RPMI7951 (cell line): ENCODE data around the gene MAP2K6. TPM values are rescaled to one million over a fixed set of nuclear protein-coding genes. Genes with fewer than 3 reads are reported as not detected.

Source experiments
- DNase-seq: peaks from one replicate; pipeline ENCODE4 v3.0.0-alpha.2; 2012; ENCODE audit warnings: low read depth
- total RNA-seq: library from RNA; depleted of rRNA; stranded (reverse); fragments of >200 nt; shearing (Covaris generic); gene quantifications from 2 replicates; pipeline ENCODE4 v1.2.3, GENCODE V29; 2014; rRNA removed

MAP2K6 gene
- 4.5 and 4.7 TPM in 2 replicates for total RNA-seq

DNA sequence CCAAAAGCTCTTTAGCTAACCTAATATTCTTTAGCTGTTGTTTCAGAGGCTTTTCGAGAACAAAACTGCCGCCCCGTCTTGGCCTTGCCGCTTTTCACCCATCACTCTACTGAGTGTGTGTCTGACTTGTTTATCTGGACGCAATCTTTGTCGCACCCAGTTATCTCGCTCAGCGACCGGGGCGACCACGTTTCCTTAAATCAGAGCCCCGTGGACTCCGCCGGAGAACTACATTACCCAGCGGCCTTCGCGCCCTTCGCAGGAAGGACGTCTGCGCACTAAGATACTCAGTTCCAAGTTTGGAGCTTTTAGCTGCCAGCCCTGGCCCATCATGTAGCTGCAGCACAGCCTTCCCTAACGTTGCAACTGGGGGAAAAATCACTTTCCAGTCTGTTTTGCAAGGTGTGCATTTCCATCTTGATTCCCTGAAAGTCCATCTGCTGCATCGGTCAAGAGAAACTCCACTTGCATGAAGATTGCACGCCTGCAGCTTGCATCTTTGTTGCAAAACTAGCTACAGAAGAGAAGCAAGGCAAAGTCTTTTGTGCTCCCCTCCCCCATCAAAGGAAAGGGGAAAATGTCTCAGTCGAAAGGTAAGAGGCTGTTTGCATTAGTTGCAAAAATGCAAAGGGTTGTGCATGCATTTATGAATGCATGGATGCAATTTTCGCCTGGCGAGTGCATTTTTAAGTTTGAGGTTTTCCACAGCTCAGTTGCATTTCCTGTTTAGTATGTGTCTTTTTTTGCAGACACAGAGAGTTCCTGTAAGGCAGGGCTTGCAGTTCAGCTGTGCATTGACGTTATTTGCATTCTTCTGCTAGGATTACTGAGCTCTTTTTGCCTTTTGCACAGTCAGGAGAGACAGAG is at the start of gene MAP2K6:
Gene MAP2K6 (plus strand): TSS at position 290 of the 867 bp plus-strand sequence. CDS start 288 bp downstream, at position 578.
- peak; percentile 69 for DNase-seq

DNA sequence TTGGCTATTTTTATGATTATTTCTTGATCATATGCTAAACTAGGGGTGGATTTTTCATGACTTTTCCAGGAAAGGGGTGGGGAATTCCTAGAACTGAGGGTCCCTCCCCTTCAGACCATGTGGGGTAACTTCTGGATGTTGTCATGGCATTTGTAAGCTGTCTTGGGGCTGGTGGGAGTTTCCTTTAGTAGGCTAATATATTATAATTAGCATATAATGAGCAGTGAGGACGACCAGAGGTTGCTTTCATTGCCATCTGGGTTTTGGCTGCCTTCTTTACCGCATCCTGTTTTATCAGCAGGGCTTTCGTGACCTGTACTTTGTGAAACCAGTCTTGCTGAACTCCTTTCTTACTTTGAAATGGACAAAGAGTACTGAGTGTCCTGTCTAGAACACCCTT is 47.2 kb upstream of the MAP2K6 start:
- no peak for DNase-seq

DNA sequence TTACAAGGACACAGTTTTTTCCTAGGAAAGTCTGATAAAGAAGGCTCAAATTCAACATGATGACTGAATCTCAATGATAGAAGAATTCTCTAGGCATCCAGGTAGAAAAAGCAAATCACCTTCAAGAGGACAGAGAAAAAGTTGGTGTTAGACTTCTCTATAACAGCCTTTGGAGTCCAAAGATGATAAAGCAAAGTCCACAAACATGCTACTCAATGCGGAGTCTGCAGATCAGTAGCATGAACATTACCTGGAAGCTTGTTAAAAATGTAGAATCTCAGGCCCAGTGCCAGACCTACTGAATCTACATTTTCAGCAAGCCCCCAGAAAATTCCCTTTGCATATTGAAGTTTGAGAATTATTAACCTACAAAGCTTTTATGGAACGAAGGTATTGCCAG is 41.4 kb upstream of the MAP2K6 start:
- no peak for DNase-seq

DNA sequence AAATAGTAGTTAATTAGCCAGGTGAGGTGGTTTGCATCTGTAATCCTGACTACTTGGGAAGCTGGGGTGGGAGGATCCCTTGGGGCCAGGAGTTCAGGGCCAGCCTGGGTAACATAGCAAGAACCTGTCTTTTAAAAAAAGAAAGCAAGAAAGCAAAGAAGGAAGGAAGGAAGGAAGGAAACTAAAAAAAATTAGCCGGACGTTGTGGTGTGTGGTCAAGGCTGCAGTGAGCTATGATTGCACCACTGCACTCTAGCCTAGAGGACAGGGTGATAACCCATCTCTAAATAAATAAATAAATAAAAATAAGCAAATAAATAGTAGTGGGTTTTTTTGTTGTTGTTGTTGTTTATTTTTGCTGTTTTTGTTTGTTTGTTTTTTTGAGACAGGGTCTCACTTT is 39.3 kb upstream of the MAP2K6 start:
- DNase-seq = no peak

DNA sequence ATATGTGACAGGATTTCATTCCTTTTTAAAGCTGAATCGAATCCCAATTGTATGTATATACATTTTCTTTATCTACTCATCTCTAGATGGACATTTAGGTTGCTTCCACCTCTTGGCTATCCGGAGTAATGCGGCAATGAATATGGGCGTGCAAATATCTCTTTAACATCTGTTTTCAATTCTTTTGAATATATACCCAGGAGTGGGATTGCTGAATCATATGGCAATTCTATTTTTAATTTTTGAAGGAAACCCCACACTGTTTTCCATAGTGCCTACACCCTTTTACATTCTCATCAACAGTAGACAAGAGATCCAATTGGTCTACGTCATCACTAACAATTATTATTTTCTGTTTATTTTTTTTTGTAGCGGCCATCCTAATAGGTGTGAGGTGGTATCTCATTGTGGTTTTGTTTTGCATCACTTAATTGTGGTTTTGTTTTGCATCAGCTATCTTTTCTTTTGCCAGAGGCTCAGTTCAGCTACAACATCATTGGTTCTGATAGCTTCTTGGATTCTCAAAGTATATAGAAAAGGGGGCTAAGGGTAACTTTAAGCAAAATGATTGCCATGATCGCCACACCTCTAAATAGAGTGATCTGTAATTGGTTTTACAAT is 25.6 kb upstream of the MAP2K6 start:
- DNase-seq = peak; percentile 21

DNA sequence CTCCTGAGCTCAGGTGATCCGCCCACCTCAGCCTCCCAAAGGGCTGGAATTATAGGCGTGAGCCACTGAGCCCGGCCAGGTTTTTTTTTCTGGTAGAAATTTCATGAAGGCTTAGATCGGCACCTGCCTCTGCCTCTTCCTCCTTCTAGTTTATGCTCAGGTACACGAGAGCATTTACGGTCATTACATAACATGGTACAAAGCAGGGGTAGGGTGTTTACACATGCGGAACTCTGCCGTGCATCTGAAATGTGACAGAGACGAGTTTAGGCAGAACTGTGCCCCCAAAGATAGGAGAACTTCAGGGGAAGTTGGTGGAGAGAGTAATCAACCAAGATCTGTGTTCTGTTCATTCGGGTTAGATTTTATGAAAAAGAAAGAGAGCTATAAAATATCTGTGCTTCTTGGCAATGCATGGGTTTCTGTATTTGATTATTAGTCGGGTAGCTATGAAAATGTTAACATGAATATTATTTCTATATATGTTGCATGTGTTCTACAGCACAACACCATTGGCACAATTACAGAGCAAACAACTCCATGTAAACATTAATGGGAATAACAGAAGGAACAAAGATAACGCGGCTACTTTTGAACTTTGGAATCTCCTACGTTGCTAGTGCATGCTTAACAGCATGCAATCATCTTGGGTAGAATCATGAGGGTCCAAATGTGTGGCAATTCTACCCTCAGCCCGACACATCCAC is 23.5 kb upstream of the MAP2K6 start:
- DNase-seq = no peak

DNA sequence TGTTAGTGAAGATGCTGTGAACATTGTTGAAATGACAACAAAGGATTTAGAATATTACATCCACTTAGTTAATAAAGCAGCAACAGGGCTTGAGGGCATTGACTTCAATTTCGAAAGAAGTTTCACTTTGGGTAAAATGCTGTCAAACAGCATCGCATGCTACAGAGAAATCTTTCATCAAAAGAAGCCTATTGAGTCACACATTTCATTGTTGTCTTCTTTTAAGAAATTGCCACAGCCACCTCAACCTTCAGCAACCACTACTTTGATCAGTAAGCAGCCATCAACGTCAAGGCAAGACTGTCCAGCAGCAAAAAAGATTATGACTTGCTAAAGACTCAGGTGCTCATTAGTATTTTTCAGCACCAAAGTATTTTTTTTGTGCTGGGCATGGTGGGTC is 13.2 kb upstream of the MAP2K6 start:
- DNase-seq = no peak

DNA sequence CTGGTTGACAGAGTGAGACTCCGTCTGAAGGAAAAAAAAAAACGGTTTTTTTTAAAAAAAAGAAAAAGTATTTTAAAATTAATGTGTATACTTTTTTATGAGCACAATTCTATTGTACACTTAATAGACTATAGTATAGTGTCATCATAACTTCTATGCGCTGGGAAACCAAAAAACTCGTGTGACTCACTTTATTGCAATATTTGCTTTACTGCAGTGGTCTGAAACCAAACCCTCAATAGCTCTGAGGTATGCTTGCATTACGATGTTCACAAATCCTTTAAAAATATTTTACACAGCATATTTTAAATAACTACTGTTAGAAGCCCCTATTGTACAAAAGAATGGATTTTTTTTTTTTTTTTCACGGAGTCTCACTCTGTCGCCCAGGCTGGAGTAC is 12.4 kb upstream of the MAP2K6 start:
- no peak for DNase-seq

DNA sequence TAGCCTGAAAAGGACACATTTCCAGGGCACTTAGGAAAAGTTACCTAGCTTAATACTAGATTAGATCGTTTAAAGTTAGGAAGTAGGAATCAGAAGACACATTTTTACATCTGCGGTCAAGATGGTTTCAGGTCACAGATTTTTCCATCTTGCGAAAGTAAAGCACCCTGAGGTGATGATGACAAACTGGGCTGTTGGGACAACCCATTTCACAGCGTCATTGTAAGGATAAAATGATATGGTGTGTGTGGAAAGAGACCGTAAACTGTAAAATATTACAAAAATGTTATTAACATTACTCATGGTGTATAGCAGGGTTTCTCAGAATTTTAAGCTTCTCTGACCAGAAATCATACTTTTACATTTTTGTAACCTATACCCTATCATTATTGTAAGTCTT is 10.1 kb upstream of the MAP2K6 start:
- DNase-seq = peak; percentile 42

DNA sequence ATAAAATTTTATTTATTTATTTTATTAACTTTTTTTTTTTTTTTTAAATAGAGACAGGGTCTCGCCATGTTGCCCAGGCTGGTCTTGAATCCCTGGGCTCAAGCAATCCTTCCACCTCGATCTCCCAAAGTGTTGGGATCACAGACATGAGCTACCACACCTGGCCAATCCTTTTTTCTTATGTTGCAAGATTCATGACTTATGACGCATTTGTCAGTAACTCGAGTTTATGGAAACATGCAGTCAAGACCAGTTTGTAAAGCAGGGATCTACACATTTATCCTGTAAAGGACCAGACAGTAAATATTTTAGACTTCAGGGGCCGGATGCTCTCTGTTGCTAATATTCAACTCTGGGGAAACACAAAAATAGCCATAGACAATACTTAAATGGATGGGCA is 9.4 kb upstream of the MAP2K6 start:
- DNase-seq = no peak

DNA sequence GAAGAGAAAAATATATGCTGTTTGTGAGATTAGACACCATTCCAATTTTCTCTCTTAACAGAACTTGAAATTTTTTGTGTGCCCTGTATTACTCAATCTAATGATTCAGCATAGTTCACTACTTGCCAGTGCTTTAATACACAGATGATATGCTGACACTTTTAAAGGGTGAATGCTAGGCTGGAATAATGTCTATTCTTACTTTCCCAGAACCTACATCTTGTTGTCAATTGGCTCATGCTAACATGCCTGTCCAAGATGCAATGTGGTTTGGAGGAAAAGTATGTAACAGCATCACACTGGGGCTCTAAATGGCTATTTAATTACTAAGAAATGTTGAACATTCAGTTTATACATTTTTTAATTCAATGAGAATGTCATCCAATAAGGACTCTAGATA is 7.6 kb upstream of the MAP2K6 start:
- DNase-seq = no peak

DNA sequence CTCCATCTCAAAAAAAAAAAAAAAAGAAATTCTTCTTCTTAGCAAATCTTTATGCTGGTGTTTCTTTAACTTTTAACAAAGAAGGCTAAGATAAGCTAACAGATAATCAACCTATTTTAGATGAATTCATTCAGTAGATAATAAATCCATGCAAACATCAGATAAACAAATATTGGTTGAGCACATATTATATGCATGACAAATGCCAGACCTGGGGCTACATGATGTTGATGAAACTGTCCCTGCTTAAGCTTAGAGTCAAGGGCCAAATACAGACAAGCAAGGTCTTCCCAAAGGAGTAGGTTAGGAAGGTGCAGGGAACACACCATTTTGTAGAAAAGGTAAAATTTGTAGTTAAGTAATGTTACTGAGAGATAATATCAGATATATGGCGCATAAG is 6.7 kb upstream of the MAP2K6 start:
- DNase-seq = no peak

DNA sequence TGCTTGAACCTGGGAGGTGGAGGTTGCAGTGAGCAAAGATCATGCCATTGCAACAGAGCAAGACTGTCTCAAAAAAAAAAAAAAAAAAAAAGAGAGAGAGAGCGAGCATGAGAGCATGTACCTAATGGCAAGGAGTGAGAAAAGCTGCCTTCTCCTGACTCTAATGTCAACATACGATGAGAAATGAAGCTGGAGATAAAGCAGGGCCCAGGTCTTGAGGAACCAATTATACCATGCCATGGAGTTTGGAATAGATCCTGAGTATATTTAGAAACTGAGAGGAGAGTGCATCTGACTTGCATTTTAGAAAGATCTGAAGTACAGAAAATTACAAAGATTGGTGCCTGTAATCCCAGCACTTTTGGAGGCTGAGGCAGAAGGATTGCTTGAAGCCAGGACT is 3.8 kb upstream of the MAP2K6 start:
- DNase-seq = no peak

DNA sequence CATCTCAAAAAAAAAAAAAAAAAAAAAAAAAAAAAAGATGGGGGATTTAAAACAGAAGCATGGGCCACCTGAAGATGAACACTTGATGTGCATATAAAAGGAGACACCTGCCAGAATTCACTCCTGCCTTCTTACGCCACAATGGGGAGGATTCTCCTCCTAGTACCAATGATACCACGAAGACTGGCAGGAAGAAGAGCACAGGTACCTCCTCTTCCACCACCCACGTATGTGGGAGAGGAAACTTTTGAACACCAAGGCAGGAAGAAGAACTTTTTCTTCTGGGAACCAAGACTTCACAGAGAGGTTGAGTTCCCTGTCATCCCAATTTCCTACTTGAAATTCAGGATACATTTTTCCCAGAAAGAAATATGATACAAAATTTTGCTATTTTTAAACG is 2.7 kb upstream of the MAP2K6 start:
- DNase-seq = no peak

DNA sequence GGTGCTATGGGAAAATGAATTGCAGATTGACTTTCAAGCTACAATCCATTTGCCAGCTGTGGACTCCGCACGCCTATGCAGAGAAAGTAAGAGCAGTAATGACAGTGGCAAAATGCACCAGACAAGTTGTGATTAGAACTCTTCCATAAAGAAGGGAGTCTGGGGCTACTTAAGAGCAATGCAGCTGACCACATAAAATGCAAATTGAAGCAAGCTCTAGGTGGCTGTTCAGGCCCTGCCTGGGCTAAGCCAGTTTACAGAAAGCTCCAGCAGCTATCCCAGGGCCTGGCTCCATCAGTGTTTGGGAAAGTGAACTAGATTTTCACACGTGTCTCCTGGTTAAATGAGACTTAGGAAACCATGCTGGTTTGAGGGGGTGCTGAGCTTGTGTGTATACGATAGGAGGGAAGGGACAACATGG is 2.2 kb upstream of the MAP2K6 start:
- DNase-seq = no peak

DNA sequence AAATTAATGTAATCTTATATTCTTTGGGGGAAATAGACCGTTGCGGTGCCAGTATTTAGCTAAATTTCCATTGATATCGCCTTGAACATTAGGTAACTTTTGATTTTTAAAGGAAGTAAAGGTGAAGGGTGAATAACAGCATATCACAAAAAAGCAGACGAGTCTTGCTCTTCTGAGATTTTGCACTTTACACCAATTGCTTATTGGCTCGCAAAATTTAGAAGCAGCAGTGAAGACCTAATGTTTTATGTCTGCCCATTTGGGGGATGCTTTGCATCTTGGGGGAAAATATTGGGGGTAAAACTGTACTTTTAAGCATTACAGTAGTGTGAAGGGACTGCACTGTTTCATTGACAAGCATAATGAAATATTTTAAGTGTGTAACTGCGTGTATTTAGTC is 934 bp downstream of the MAP2K6 start:
- DNase-seq = no peak

DNA sequence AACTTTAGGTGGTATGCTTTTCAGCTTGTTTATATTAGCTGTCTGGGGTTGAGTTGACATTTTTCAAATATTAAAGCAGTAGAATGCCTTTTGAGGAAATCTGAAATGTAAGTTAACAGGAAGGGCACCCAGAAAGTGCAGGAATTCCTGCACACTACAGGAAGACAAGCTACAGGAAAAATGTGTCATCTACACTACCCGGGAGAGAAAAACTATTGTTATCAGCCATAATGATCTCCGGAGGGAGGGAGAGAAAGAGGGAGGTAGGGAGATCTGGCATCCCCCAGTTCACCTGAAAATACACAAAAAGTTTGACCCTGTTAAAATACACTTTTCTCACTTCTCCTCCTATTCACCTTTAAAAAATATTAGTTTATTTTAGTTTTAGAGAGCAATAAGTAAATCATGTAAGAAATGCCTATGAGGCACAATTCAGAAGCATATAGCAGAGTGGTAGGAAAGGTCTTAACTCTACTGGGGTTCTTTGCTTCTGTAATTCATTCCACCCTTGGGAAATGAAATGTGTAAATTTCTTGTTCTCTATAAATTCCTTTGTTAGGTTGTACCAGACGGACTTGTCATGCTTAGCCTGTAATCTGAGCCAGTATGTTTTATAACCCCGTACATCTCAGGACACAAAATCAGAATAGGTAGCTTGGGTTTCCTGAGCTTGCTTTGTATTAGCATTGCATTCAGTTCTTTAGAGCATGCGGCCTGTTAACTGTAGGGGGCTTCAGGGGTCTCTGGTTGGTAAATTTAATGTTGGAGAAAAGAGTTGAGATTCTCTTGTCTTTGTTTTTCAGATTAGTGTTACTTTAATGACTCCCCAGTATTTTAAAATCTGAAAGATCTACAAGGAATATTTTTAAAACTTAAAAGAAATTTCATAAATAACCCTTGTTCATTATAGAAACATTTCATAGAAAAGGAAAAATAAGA is 3.3 kb downstream of the MAP2K6 start:
- DNase-seq = no peak

DNA sequence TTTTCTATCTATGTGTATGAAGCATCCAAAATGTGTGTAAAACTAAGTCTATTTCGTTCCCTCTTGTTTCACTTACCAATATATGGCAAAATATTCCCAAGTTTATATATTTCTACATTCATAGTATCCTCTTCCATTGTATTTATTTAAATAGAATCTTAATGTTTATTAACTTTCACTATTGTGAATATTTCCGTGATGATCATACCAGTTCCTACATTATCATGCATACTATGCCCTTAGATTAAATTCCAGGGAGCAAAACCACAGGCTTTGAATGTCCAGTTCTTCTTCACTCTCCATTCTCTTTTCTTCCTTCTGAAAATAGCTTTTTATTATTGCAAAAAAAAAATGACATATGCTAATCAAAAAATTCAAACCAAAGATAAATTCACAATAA is 4.0 kb downstream of the MAP2K6 start:
- no peak for DNase-seq

DNA sequence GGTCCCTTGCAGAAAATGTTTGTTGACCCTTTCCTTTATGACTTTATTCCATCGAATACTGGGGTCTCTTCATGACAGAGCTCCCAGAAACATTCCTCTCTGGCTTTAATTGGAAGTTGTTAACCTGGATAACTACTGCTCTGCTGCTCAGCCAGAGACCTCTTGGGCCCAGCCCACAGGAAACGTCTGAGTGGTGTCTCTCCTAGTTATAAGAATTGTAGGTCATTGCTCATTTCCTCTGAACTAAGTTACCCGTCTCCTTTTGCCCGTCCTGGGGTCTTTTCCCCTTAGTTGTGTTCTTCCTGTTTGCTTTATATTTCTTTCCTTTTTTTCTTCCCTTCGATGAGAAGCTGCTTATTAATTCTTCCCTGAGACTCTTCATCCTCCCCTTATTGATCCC is 9.0 kb downstream of the MAP2K6 start:
- DNase-seq = no peak

DNA sequence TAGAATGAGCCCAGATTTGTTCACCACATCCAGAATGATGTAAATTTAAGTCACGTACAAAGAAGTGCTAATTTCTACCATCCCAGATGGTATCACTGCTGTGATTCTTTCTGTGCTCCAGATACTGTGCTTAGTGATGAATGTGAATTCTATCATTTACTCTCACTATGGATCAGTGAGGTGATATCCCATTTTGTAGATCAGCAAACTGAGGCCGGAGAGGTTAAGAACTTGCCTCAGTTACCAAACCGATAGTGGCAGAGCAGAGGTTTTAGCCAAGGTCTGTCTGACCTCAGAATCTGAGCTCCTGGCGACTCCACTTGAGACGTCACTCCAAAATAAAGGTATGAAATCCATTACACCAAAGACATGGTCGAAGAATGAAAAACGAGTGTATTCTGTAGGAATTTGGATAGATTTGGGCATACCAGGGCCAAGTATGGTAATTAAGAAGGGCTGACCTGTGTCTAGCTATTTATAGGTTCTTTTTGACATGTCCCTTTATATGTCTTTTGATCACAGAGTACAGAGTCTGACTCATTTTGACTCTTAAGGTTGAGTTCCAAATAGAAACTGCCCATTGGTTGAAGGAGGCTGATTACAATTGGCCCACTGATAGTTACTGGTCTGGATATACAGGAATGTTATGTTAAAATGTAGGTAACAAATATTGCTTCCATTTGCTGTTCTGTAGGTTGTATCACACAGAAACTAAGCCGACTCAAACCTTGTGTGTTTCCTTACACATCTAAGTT is 10.0 kb downstream of the MAP2K6 start:
- no peak for DNase-seq

DNA sequence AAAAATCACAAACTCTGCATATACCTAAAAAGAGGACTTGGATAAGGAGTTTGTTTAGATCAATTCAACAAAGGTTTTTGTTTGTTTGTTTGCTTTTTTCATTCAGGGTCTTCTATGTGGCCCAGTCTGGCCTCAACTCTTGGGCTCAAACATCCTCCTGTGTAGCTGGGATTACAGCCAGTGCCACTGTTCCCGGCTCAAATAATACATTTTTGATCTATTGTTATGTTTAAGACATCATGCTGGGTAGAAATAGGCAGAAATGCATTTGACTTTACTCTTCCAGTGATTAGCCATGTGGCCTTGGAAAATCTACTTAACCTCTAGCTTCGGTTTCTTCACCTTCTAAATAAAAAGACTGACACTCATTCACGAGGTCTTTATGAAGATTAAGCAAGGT is 11.5 kb downstream of the MAP2K6 start:
- DNase-seq = no peak
